GM15510 (cell line): ENCODE data around the gene TMEM72.

Experiments used
- POLR2A ChIP-seq: IDR thresholded peaks from 3 replicates; pipeline ENCODE4 v1.6.1; 2011; ENCODE audit warnings: borderline replicate concordance; ENCODE audit not compliant: insufficient read length; ENCODE audit errors: extremely low read depth

The TMEM72 gene

GRCh38 chr10:44906486-44906885 is 4.7 kb upstream of the TMEM72 start:
- no peak for TF ChIP-seq POLR2A

- TF ChIP-seq POLR2A, result no peak
Observed at GRCh38 chr10:44907556-44907955, 3.6 kb upstream of the TMEM72 start.

GRCh38 chr10:44908066-44908749 is 2.9 kb upstream of the TMEM72 start:
- TF ChIP-seq POLR2A, result no peak

- no peak for TF ChIP-seq POLR2A
Observed at GRCh38 chr10:44908936-44909630, 2.1 kb upstream of the TMEM72 start.

GRCh38 chr10:44909910-44910309 is 1.2 kb upstream of the TMEM72 start:
- no peak for TF ChIP-seq POLR2A

GRCh38 chr10:44910602-44911001 is 535 bp upstream of the TMEM72 start:
- no peak for TF ChIP-seq POLR2A

- no peak for TF ChIP-seq POLR2A
Observed at GRCh38 chr10:44911951-44912350, 814 bp downstream of the TMEM72 start.

GRCh38 chr10:44913350-44914081 is 2.4 kb downstream of the TMEM72 start:
- no peak for TF ChIP-seq POLR2A

- TF ChIP-seq POLR2A, result no peak
Observed at GRCh38 chr10:44914891-44915290, 3.8 kb downstream of the TMEM72 start.

- no peak for TF ChIP-seq POLR2A
Observed at GRCh38 chr10:44916429-44916828, 5.3 kb downstream of the TMEM72 start.

GRCh38 chr10:44917848-44918247 is 6.7 kb downstream of the TMEM72 start:
- TF ChIP-seq POLR2A, result no peak

GRCh38 chr10:44920252-44920651 is 9.1 kb downstream of the TMEM72 start:
- TF ChIP-seq POLR2A, result no peak

GRCh38 chr10:44921061-44921460 is 9.9 kb downstream of the TMEM72 start:
- TF ChIP-seq POLR2A, result no peak

GRCh38 chr10:44921506-44921905 is 10.4 kb downstream of the TMEM72 start:
- TF ChIP-seq POLR2A, result no peak

GRCh38 chr10:44922021-44922420 is 10.9 kb downstream of the TMEM72 start:
- no peak for TF ChIP-seq POLR2A
